Caco-2 (cell line): Measurements from ENCODE around the gene RAP1GAP2. TPM values are rescaled to one million over a fixed set of nuclear protein-coding genes. Genes with fewer than 3 reads are reported as not detected.

ENCODE experiments used
- BruUV-seq: library from RNA; stranded (reverse); fragments of 400-500 nt; replicated peaks from 2 replicates; lab custom pipeline; 2021; lab: Mats Ljungman, UMichigan
- CTCF ChIA-PET: fragments of 300-600 bp; sonication (Branson Sonifier 250); formaldehyde crosslinking; loops from one replicate; lab custom pipeline; 2022; ENCODE audit warnings: antibody characterized with exemption; lab: Charles Lee
- POLR2A ChIA-PET: fragments of 300-600 bp; sonication (Branson Sonifier 250); formaldehyde crosslinking; loops from one replicate; lab custom pipeline; 2022; ENCODE audit warnings: antibody characterized with exemption; lab: Charles Lee
- DNase-seq, 2 experiments: peaks; one replicate each; pipeline versions ENCODE4 v3.0.0 to v3.0.0-alpha.2; 2020 to 2022
- H3K27me3 ChIP-seq: replicated peaks from 2 replicates; pipeline ENCODE4 v1.6.0; 2011; ENCODE audit warnings: low read length; ENCODE audit not compliant: control insufficient read depth, insufficient read depth
- H3K36me3 ChIP-seq: 2 replicates; pipeline ENCODE4 v1.5.1; 2011; ENCODE audit warnings: low read length; ENCODE audit not compliant: control insufficient read depth, insufficient read depth
- H3K4me1 ChIP-seq: fragments of 250-450 bp; sonication (Bioruptor Pico); 2 replicates; pipeline ENCODE4 v1.5.1; 2020; ENCODE audit warnings: mild to moderate bottlenecking
- H3K4me3 ChIP-seq: 2 replicates; pipeline ENCODE4 v1.5.1; 2011; ENCODE audit warnings: low read depth, mild to moderate bottlenecking, control low read depth, low read length
- H3K9me3 ChIP-seq: fragments of 250-450 bp; sonication (Bioruptor Pico); 2 replicates; pipeline ENCODE4 v1.5.1; 2020; ENCODE audit warnings: mild to moderate bottlenecking, moderate library complexity
- H3K27ac Mint-ChIP-seq: one replicate; pipeline ENCODE4 v1.8.0; 2022; ENCODE audit warnings: mixed read lengths; ENCODE audit not compliant: unreplicated experiment
- H3K27me3 Mint-ChIP-seq: one replicate; pipeline ENCODE4 v1.8.0; 2022; ENCODE audit warnings: mixed read lengths; ENCODE audit not compliant: insufficient read depth, unreplicated experiment
- H3K36me3 Mint-ChIP-seq: one replicate; pipeline ENCODE4 v1.8.0; 2022; ENCODE audit warnings: mild to moderate bottlenecking, mixed read lengths; ENCODE audit not compliant: insufficient read depth, unreplicated experiment
- H3K4me1 Mint-ChIP-seq: one replicate; pipeline ENCODE4 v1.8.0; 2022; ENCODE audit warnings: low read depth, mixed read lengths; ENCODE audit not compliant: unreplicated experiment
- H3K4me3 Mint-ChIP-seq: one replicate; pipeline ENCODE4 v1.8.0; 2022; ENCODE audit warnings: mild to moderate bottlenecking, moderate library complexity, mixed read lengths; ENCODE audit not compliant: unreplicated experiment
- H3K9me3 Mint-ChIP-seq: one replicate; pipeline ENCODE4 v1.8.0; 2022; ENCODE audit warnings: mixed read lengths; ENCODE audit not compliant: unreplicated experiment
- CTCF ChIP-seq, 2 experiments: fragments of 200-600 bp in 1 of 2; IDR thresholded peaks; 1 replicate in 1 of 2; 2 replicates in 1 of 2; pipeline versions ENCODE4 v1.5.1 to v1.8.0; 2011 to 2022; ENCODE audit warnings: antibody characterized with exemption in 1 of 2, control low read depth in 1 of 2, inconsistent platforms in 1 of 2, low read depth in 1 of 2, low read length in 1 of 2, mild to moderate bottlenecking in 1 of 2, moderate library complexity in 1 of 2; ENCODE audit not compliant: insufficient read depth in 1 of 2, severe bottlenecking in 1 of 2, unreplicated experiment in 1 of 2
- intact Hi-C: fragments of 100-400 bp; cut with micrococcal nuclease; formaldehyde crosslinking; loops from one replicate; pipeline ENCODE4 v1.10.0; 2022; ENCODE audit not compliant: unreplicated experiment
- total RNA-seq: library from RNA; stranded (reverse); gene quantifications from 2 replicates; pipeline ENCODE4 v1.2.3, GENCODE V29; 2022

RAP1GAP2 gene
- total RNA-seq, 1 experiment from 2014 or later = 45.3 TPM

GRCh38 chr17:2802574-2802973 lies 6.3 kb downstream of the RAP1GAP2 start:
- CTCF ChIA-PET = no interaction called here
- POLR2A ChIA-PET = no interaction called here
- H3K9me3 ChIP-seq = no peaks in the 10 kb centered on the region
- H3K27me3 Mint-ChIP-seq = no peaks in the 10 kb centered on the region
- intact Hi-C loops = no loop called here
- TF ChIP-seq CTCF (IDR thresholded peaks at IDR 0.05; ENCODE audit: insufficient read depth in 1 of 2, low read depth in 1 of 2, low read length in 1 of 2, severe bottlenecking in 1 of 2, unreplicated experiment in 1 of 2) = no peak
- H3K4me3 Mint-ChIP-seq = no peak overlapping the region
- no TSS peak for BruUV-seq
- peaks cover 10% of the 10 kb centered on the region for H3K4me1 ChIP-seq
- H3K4me1 Mint-ChIP-seq = peaks cover 8% of the 10 kb centered on the region
- H3K9me3 Mint-ChIP-seq = no peaks in the 10 kb centered on the region
- H3K36me3 Mint-ChIP-seq = no peaks in the 10 kb centered on the region
- no peak overlapping the region for H3K27ac Mint-ChIP-seq
- no peak overlapping the region for H3K4me3 ChIP-seq
- H3K36me3 ChIP-seq = no peaks in the 10 kb centered on the region
- no peak for DNase-seq
- H3K27me3 ChIP-seq = no peaks in the 10 kb centered on the region

- H3K27ac Mint-ChIP-seq = no peak overlapping the region
- Histone ChIP-seq H3K4me3 (no peak overlapping the region), H3K9me3 (no peaks in the 10 kb centered on the region), H3K4me1 (peaks cover 15% of the 10 kb centered on the region), H3K27me3 (no peaks in the 10 kb centered on the region), H3K36me3 (no peaks in the 10 kb centered on the region)
- peaks cover 11% of the 10 kb centered on the region for H3K4me1 Mint-ChIP-seq
- ChIA-PET CTCF (interaction anchor here (0.7 kb wide), 1 partner anchor 785 kb away, joined by 4 read pairs; no protein-coding TSS in a partner anchor), POLR2A (no interaction called here)
- TF ChIP-seq CTCF (IDR thresholded peaks at IDR 0.05; ENCODE audit: insufficient read depth in 1 of 2, low read depth in 1 of 2, low read length in 1 of 2, severe bottlenecking in 1 of 2, unreplicated experiment in 1 of 2) = no peak
- no peak overlapping the region for H3K4me3 Mint-ChIP-seq
- no peaks in the 10 kb centered on the region for H3K36me3 Mint-ChIP-seq
- no TSS peak for BruUV-seq
- DNase-seq = no peak
- H3K9me3 Mint-ChIP-seq = no peaks in the 10 kb centered on the region
- H3K27me3 Mint-ChIP-seq = no peaks in the 10 kb centered on the region
- intact Hi-C loops = no loop called here
Measured at GRCh38 chr17:2803386-2803785, 7.1 kb downstream of the RAP1GAP2 start.

DNA sequence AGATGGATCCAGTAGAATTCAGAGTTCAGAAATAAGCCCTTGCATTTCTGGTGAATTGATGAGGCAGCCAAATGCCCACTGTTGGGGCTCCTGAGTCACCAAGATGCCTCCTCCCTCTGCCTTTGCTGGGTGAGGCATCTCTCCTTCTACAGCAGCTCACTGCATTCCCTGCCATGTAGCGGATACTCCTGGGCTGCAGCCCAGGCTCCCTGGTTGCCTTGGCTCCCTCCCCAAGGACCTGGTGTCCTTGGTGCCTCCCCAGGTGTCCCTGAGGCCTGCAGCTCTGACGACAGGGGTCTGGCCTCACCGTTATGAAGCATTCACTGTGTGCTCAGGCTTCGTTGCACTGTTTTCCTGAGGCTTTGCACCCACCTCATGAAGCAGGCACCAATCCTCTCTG lies 7.7 kb downstream of the RAP1GAP2 start:
- H3K4me1 Mint-ChIP-seq = peaks cover 11% of the 10 kb centered on the region
- ChIA-PET POLR2A (no interaction called here), CTCF (interaction anchor here (0.7 kb wide), 1 partner anchor 785 kb away, joined by 4 read pairs; no protein-coding TSS in a partner anchor)
- Histone ChIP-seq H3K36me3 (no peaks in the 10 kb centered on the region), H3K9me3 (no peaks in the 10 kb centered on the region), H3K27me3 (no peaks in the 10 kb centered on the region), H3K4me3 (no peak overlapping the region), H3K4me1 (peaks cover 15% of the 10 kb centered on the region)
- H3K9me3 Mint-ChIP-seq = no peaks in the 10 kb centered on the region
- no peaks in the 10 kb centered on the region for H3K27me3 Mint-ChIP-seq
- H3K4me3 Mint-ChIP-seq = no peak overlapping the region
- no peak for TF ChIP-seq CTCF (IDR thresholded peaks at IDR 0.05; ENCODE audit: insufficient read depth in 1 of 2, low read depth in 1 of 2, low read length in 1 of 2, severe bottlenecking in 1 of 2, unreplicated experiment in 1 of 2)
- no peaks in the 10 kb centered on the region for H3K36me3 Mint-ChIP-seq
- no TSS peak for BruUV-seq
- intact Hi-C loops = no loop called here
- DNase-seq = no peak
- H3K27ac Mint-ChIP-seq = no peak overlapping the region
